ENCODE measurements around the gene SREBF2. TPM values are rescaled to one million over a fixed set of nuclear protein-coding genes. Genes with fewer than 3 reads are reported as not detected.

Gene SREBF2
- total and polyA plus RNA-seq, 2 of the 13 experiments (the other 11 are each of a cell fraction or from before 2014, with no cell fraction given) = 53.8 to 72.6 TPM

- TF ChIP-seq, protein P1, sequence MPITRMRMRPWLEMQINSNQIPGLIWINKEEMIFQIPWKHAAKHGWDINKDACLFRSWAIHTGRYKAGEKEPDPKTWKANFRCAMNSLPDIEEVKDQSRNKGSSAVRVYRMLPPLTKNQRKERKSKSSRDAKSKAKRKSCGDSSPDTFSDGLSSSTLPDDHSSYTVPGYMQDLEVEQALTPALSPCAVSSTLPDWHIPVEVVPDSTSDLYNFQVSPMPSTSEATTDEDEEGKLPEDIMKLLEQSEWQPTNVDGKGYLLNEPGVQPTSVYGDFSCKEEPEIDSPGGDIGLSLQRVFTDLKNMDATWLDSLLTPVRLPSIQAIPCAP (CRISPR knock-in tag; IDR thresholded peaks at IDR 0.05; ENCODE audit: low read depth) = no peak
Observed at GRCh38 chr22:41920271-41920976, 87.5 kb downstream of the SREBF2 start (continued).

GRCh38 chr22:41922328-41922727 lies 89.4 kb downstream of the SREBF2 start:
- no peak overlapping the region for H3K4me3 ChIP-seq (replicated peaks in 1 of 3; ENCODE audit: insufficient read depth in 1 of 3, low read depth in 2 of 3, low read length in 3 of 3)
- ChIA-PET POLR2A (no interaction called here), CTCF (ENCODE audit: low intra/inter-chr PET ratio, low total read pairs) (no interaction called here)
- 47% methylated on average over 5 of the region's 5 CpGs for WGBS (ENCODE audit: low lambda C conversion rate)
- no peaks in the 10 kb centered on the region for H3K36me3 ChIP-seq (replicated peaks in 1 of 2; ENCODE audit: control insufficient read depth in 1 of 2, insufficient read depth in 2 of 2, low read length in 2 of 2)
- intact Hi-C loops (cut with micrococcal nuclease; ENCODE audit: unreplicated experiment) (no loop called here), in situ Hi-C loops (cut with HindIII; ENCODE audit: extremely low pct_ligation_motif_present, low pct_unique_long_range_greater_than_20kb) (no loop called here)
- FAIRE-seq (no peak), ATAC-seq (no peak), DNase-seq (ENCODE audit: low spot score) (no peak)
- no peak for TF ChIP-seq STAT6 (CRISPR knock-in tag; IDR thresholded peaks at IDR 0.05; ENCODE audit: borderline replicate concordance)
- no peak for TF ChIP-seq E2F1 (CRISPR knock-in tag; IDR thresholded peaks at IDR 0.05)
- TF ChIP-seq PLSCR1 (CRISPR knock-in tag; IDR thresholded peaks at IDR 0.05; ENCODE audit: borderline replicate concordance) = no peak
- TF ChIP-seq ZNF251 (CRISPR knock-in tag; IDR thresholded peaks at IDR 0.05) = no peak
- no peak for TF ChIP-seq SPEN (CRISPR knock-in tag; IDR thresholded peaks at IDR 0.05; ENCODE audit: low read depth)
- TF ChIP-seq SAFB2 (CRISPR knock-in tag; IDR thresholded peaks at IDR 0.05; ENCODE audit: borderline replicate concordance, low read depth) = no peak
- TF ChIP-seq IRF2 (CRISPR knock-in tag; IDR thresholded peaks at IDR 0.05) = no peak
- no peak overlapping the region for H3K4me2 ChIP-seq (ENCODE audit: low read depth, low read length)
- BruUV-seq (replicated peaks) = no TSS peak
- H2AFZ ChIP-seq (ENCODE audit: low read length) = no peak overlapping the region
- no peak overlapping the region for H3K27ac ChIP-seq (ENCODE audit: extremely low read length, insufficient read depth, low read length)
- no peaks in the 10 kb centered on the region for H3K9me3 ChIP-seq (ENCODE audit: low read length)
- peaks cover 56% of the 10 kb centered on the region for H3K4me1 ChIP-seq (ENCODE audit: insufficient read depth, low read length)
- H3K9ac ChIP-seq (ENCODE audit: insufficient read depth, low read depth, low read length) = no peak overlapping the region
- no peaks in the 10 kb centered on the region for H3K79me2 ChIP-seq (ENCODE audit: insufficient read depth, low read length)
- peaks cover 15 to 49% of the 10 kb centered on the region in 2 experiments; a peak in 4 of 5 replicates for H3K27me3 ChIP-seq (ENCODE audit: control insufficient read depth in 1 of 2, insufficient read depth in 2 of 2, low read length in 2 of 2)
- no peaks in the 10 kb centered on the region for H4K20me1 ChIP-seq (ENCODE audit: insufficient read depth, low read length)

Measured in HepG2 (cell line).